Smooth muscle cell (in vitro differentiated cells): ENCODE data around the gene TDRD6. TPM values are rescaled to one million over a fixed set of nuclear protein-coding genes. Genes with fewer than 3 reads are reported as not detected.

Source experiments
- DNase-seq: peaks from one replicate; lab custom pipeline; 2025; ENCODE audit not compliant: unreplicated experiment; lab: John Stamatoyannopoulos, UW
- H2AFZ ChIP-seq: fragments of 200-600 bp; sonication (generic); 2 replicates; pipeline ENCODE4 v1.6.0; 2016; ENCODE audit warnings: antibody characterized with exemption, low read depth, mild to moderate bottlenecking
- H3F3A ChIP-seq: fragments of 200-600 bp; sonication (generic); 2 replicates; pipeline ENCODE4 v1.6.0; 2017; ENCODE audit warnings: antibody characterized with exemption, low read depth
- H3K27ac ChIP-seq: fragments of 200-600 bp; sonication (generic); 2 replicates; pipeline ENCODE4 v1.5.1; 2016; ENCODE audit warnings: low read depth, mild to moderate bottlenecking
- H3K27me3 ChIP-seq: fragments of 200-600 bp; sonication (generic); 2 replicates; pipeline ENCODE4 v1.6.1; 2016; ENCODE audit warnings: low read depth, mild to moderate bottlenecking
- H3K36me3 ChIP-seq: fragments of 200-600 bp; sonication (generic); 2 replicates; pipeline ENCODE4 v1.5.1; 2016; ENCODE audit warnings: low read depth
- H3K4me1 ChIP-seq: fragments of 200-600 bp; sonication (generic); 2 replicates; pipeline ENCODE4 v1.5.1; 2016; ENCODE audit warnings: low read depth
- H3K4me2 ChIP-seq: fragments of 200-600 bp; sonication (generic); 2 replicates; pipeline ENCODE4 v1.6.0; 2016; ENCODE audit warnings: mild to moderate bottlenecking
- H3K4me3 ChIP-seq: fragments of 200-600 bp; sonication (generic); 2 replicates; pipeline ENCODE4 v1.5.1; 2016; ENCODE audit warnings: mild to moderate bottlenecking
- H3K79me2 ChIP-seq: fragments of 200-600 bp; sonication (generic); 2 replicates; pipeline ENCODE4 v1.6.0; 2016; ENCODE audit warnings: low read depth, mild to moderate bottlenecking
- H3K9ac ChIP-seq: fragments of 200-600 bp; sonication (generic); 2 replicates; pipeline ENCODE4 v1.6.0; 2016; ENCODE audit warnings: low read depth
- H3K9me3 ChIP-seq: fragments of 200-600 bp; sonication (generic); replicated peaks from 2 replicates; pipeline ENCODE4 v1.5.1; 2016; ENCODE audit warnings: low read depth
- H4K20me1 ChIP-seq: fragments of 200-600 bp; sonication (generic); 2 replicates; pipeline ENCODE4 v1.6.0; 2016; ENCODE audit warnings: low read depth
- WGBS: methylation state at CpG from one replicate; pipeline ENCODE4 v1.1.7; 2016; ENCODE audit warnings: low lambda C conversion rate; 5-methylcytosine and 5-hydroxymethylcytosine counted together
- polyA plus RNA-seq: library from polyadenylated mRNA; unstranded; fragments of >200 nt; fragmentation: Nextera tagmentation; extraction: Ambion mirVana; gene quantifications from 2 replicates; pipeline ENCODE4 v1.2.1, GENCODE V29; 2016
- total RNA-seq: library from RNA; depleted of rRNA; stranded (reverse); fragments of >200 nt; gene quantifications from 2 replicates; pipeline ENCODE4 v1.2.3, GENCODE V29; 2014
- TF ChIP-seq, protein P1 (sequence below): fragments of 200-600 bp; sonication (generic); IDR thresholded peaks from 2 replicates; pipeline ENCODE4 v1.5.1; 2017; ENCODE audit warnings: borderline replicate concordance, mild to moderate bottlenecking, antibody characterized with exemption; ENCODE audit not compliant: insufficient read depth, poor library complexity, severe bottlenecking

Gene TDRD6
- total and polyA plus RNA-seq, 2 experiments from 2014 or later = under 0.01 TPM; not detected in 1

DNA sequence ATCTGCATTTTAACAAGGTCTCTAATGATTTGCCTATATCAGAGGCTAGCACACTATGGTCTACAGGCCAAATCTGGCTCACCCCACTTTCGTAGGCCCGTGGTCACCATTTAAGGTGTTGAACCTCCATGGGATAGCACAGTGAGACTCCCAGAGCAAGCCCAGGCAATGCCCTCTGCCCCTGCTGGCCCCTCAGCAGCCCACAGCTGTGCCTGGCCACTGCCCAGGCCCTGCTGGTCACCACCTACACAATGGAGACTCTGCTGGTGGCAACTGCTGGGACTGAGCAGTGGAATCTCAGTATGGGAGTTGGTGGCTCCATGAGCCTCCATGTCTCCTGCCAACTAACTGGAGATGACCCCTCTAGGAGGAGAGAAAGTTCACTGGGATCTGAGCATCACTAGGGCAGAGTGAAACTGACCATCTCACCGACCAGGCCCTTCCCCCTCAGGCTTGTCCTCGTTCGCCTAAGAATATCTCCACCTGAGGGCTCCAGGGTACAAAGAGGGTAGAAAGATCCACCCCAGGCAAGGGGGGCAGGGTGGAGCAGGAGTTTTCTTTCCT, 61.3 kb downstream of the TDRD6 start:
- Histone ChIP-seq H3K4me3 (no peak overlapping the region), H3K27me3 (peaks cover 10% of the 10 kb centered on the region), H2AFZ (no peak overlapping the region), H3K4me2 (no peak overlapping the region), H3K9me3 (no peaks in the 10 kb centered on the region), H3K79me2 (no peaks in the 10 kb centered on the region), H3K9ac (no peak overlapping the region), H3K4me1 (no peaks in the 10 kb centered on the region), H3K27ac (no peak overlapping the region), H3F3A (no peaks in the 10 kb centered on the region), H3K36me3 (no peaks in the 10 kb centered on the region), H4K20me1 (no peaks in the 10 kb centered on the region)
- WGBS = 90% methylated on average over 5 of the region's 5 CpGs
- no peak for DNase-seq
- TF ChIP-seq, protein P1, sequence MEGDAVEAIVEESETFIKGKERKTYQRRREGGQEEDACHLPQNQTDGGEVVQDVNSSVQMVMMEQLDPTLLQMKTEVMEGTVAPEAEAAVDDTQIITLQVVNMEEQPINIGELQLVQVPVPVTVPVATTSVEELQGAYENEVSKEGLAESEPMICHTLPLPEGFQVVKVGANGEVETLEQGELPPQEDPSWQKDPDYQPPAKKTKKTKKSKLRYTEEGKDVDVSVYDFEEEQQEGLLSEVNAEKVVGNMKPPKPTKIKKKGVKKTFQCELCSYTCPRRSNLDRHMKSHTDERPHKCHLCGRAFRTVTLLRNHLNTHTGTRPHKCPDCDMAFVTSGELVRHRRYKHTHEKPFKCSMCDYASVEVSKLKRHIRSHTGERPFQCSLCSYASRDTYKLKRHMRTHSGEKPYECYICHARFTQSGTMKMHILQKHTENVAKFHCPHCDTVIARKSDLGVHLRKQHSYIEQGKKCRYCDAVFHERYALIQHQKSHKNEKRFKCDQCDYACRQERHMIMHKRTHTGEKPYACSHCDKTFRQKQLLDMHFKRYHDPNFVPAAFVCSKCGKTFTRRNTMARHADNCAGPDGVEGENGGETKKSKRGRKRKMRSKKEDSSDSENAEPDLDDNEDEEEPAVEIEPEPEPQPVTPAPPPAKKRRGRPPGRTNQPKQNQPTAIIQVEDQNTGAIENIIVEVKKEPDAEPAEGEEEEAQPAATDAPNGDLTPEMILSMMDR = no peak

DNA sequence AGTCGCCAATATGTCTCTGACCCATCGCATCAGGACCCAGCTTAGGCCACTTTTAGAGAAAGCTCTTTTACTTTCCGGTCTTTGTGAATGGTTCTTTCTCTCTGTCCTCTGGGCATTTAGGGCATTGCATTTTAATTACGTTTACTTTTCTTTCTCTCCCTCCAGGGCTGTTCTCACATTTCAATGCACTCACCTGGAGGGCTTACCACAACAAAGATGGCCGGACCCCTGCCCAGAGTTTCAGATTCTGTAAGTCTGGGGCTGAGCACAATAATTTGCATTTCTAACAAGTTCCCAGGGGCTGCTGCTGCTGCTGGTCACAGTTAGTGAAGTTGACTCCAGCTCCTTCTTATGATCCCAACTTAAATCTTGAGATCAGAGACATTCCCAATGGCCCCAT, 62.0 kb downstream of the TDRD6 start:
- TF ChIP-seq, protein P1 = no peak

DNA sequence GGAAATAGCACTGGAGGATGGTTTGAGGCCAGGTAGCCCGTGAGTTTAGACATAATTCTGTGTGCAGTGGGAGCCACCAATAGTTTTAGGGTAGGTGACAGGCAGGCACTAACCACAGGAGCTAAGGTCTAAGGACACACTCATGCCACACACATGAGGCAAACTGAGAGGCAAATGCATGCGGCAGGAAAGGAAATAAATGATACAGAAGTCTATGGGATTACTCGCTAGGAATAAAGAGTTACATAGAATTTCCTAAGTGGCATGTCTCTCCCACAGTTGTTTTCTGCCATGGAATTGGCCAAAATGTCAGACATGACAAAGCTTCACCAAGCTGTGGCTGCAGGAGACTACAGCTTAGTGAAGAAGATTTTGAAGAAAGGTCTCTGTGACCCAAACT, 64.0 kb downstream of the TDRD6 start:
- H3K36me3 ChIP-seq = no peaks in the 10 kb centered on the region
- 70% methylated on average over 3 of the region's 3 CpGs for WGBS
- no peaks in the 10 kb centered on the region for H3F3A ChIP-seq
- no peak overlapping the region for H3K4me2 ChIP-seq
- no peak overlapping the region for H2AFZ ChIP-seq
- no peaks in the 10 kb centered on the region for H4K20me1 ChIP-seq
- DNase-seq = no peak
- H3K27ac ChIP-seq = no peak overlapping the region
- no peak overlapping the region for H3K4me3 ChIP-seq
- H3K27me3 ChIP-seq = peaks cover 4% of the 10 kb centered on the region
- H3K9me3 ChIP-seq = no peaks in the 10 kb centered on the region
- TF ChIP-seq, protein P1 = no peak
- no peak overlapping the region for H3K9ac ChIP-seq
- H3K4me1 ChIP-seq = no peaks in the 10 kb centered on the region
- H3K79me2 ChIP-seq = no peaks in the 10 kb centered on the region

More for the DNA sequence above, 62.0 kb downstream of the TDRD6 start:
- H3K27me3 ChIP-seq = peaks cover 13% of the 10 kb centered on the region
- H3K79me2 ChIP-seq = no peaks in the 10 kb centered on the region
- no peak overlapping the region for H3K9ac ChIP-seq
- H3K27ac ChIP-seq = no peak overlapping the region
- H2AFZ ChIP-seq = no peak overlapping the region
- no peaks in the 10 kb centered on the region for H4K20me1 ChIP-seq
- WGBS = 68% methylated on average over 5 of the region's 5 CpGs
- no peaks in the 10 kb centered on the region for H3K36me3 ChIP-seq
- H3K9me3 ChIP-seq = no peaks in the 10 kb centered on the region
- no peak overlapping the region for H3K4me2 ChIP-seq
- no peaks in the 10 kb centered on the region for H3F3A ChIP-seq
- DNase-seq = no peak
- no peak overlapping the region for H3K4me3 ChIP-seq
- no peaks in the 10 kb centered on the region for H3K4me1 ChIP-seq

Other genes starting within 250 kb of the TDRD6 start
- gene RCAN2, start 196.4 kb upstream of the TDRD6 start, total RNA-seq = 1.1 and 2.7 TPM in 2 replicates
- gene RCAN2, start 196.4 kb upstream of the TDRD6 start, polyA plus RNA-seq = 2.5 and 3.1 TPM in 2 replicates
- gene CYP39A1, start 35.1 kb upstream of the TDRD6 start, total RNA-seq = 0.40 and 2.4 TPM in 2 replicates
- 0.63 TPM in 1 of 2 replicates, not detected in the other for gene CYP39A1, start 35.1 kb upstream of the TDRD6 start, polyA plus RNA-seq
- gene SLC25A27, start 34.9 kb upstream of the TDRD6 start, total RNA-seq = 3.7 and 4.9 TPM in 2 replicates
- 0.22 and 2.9 TPM in 2 replicates for gene SLC25A27, start 34.9 kb upstream of the TDRD6 start, polyA plus RNA-seq
- 0.27 and 1.2 TPM in 2 replicates for gene PLA2G7, start 47.5 kb downstream of the TDRD6 start, total RNA-seq
- 0.30 and 0.56 TPM in 2 replicates for gene PLA2G7, start 47.5 kb downstream of the TDRD6 start, polyA plus RNA-seq
- not detected in 2 replicates for gene ANKRD66, start 59.0 kb downstream of the TDRD6 start, total RNA-seq
- gene ANKRD66, start 59.0 kb downstream of the TDRD6 start, polyA plus RNA-seq = not detected in 2 replicates
- not detected in 2 replicates for gene MEP1A, start 105.5 kb downstream of the TDRD6 start, total RNA-seq
- not detected in 2 replicates for gene MEP1A, start 105.5 kb downstream of the TDRD6 start, polyA plus RNA-seq
- 0.13 TPM in 1 of 2 replicates, not detected in the other for gene ADGRF5, start 234.1 kb downstream of the TDRD6 start, total RNA-seq
- gene ADGRF5, start 234.1 kb downstream of the TDRD6 start, polyA plus RNA-seq = not detected in 2 replicates